ENCODE results near the gene METTL9. TPM values are rescaled to one million over a fixed set of nuclear protein-coding genes. Genes with fewer than 3 reads are reported as not detected.

The METTL9 gene
- total RNA-seq, 6 experiments from 2014 or later = 9.6 to 29.3 (median 15.5) TPM

GRCh38 chr16:21654466-21654865, 55.1 kb downstream of the METTL9 start:
- Histone ChIP-seq H3K27ac (no peak overlapping the region), H3K27me3 (no peaks in the 10 kb centered on the region), H3K4me3 (no peak overlapping the region), H3K4me1 (peaks cover 0 to 7% (median 0%) of the 10 kb centered on the region in 4 donors), H3K36me3 (peaks cover 0 to 9% (median 0%) of the 10 kb centered on the region in 4 donors), H3K9me3 (no peaks in the 10 kb centered on the region)
- intact Hi-C loops (cut with DNase I) = no loop called here
- DNase-seq (no peak), ATAC-seq (no peak)
- no CpG with 5 or more reads among the region's 1 CpG for WGBS (ENCODE audit: insufficient coverage, low coverage, low lambda C conversion rate, missing lambda C conversion rate)
- TF ChIP-seq CTCF (IDR thresholded peaks at IDR 0.05) (no peak), POLR2A (IDR thresholded peaks at IDR 0.05) (no peak)

DNA sequence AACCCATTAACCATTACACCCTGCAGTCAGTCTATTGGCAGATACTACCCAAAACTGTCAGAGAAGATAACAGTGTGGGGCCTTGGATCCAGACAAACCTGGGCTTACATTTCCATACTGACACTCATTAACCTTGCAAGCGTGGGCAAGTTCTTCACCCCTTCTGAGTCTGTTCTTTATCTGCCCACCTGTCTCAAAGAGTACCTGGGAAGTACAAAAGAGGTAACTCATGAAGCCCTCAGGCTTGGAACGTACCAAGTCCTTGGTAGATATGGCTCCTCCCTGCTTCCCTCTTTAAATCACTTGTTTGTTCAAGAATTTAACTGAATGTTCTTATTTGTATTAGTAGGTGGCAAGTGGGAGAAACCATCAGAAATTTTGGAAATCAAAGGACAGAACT, 55.5 kb downstream of the METTL9 start:
- Histone ChIP-seq H3K4me1 (peaks cover 0 to 7% (median 0%) of the 10 kb centered on the region in 4 donors), H3K27ac (no peak overlapping the region), H3K27me3 (no peaks in the 10 kb centered on the region), H3K36me3 (peaks cover 0 to 9% (median 0%) of the 10 kb centered on the region in 4 donors), H3K9me3 (no peaks in the 10 kb centered on the region), H3K4me3 (no peak overlapping the region)
- DNase-seq = no peak
- intact Hi-C loops (cut with DNase I) = no loop called here
- TF ChIP-seq CTCF (IDR thresholded peaks at IDR 0.05) (no peak), POLR2A (IDR thresholded peaks at IDR 0.05) (no peak)
- ATAC-seq = no peak
- 93% methylated on average over 2 of the region's 2 CpGs for WGBS (ENCODE audit: insufficient coverage, low coverage, low lambda C conversion rate, missing lambda C conversion rate)

GRCh38 chr16:21656795-21657768, 57.7 kb downstream of the METTL9 start:
- peak; percentile 65 to 72 (median 68) for ATAC-seq
- no peak overlapping the region for H3K4me3 ChIP-seq
- peaks cover 0 to 9% (median 0%) of the 10 kb centered on the region in 4 donors for H3K36me3 ChIP-seq
- H3K27me3 ChIP-seq = no peaks in the 10 kb centered on the region
- peaks cover 0 to 7% (median 0%) of the 10 kb centered on the region in 4 donors for H3K4me1 ChIP-seq
- peak; percentile 66 to 91 (median 88) for TF ChIP-seq CTCF (IDR thresholded peaks at IDR 0.05)
- no peak for TF ChIP-seq POLR2A (IDR thresholded peaks at IDR 0.05)
- H3K27ac ChIP-seq = no peak overlapping the region
- H3K9me3 ChIP-seq = no peaks in the 10 kb centered on the region
- WGBS (ENCODE audit: insufficient coverage, low coverage, low lambda C conversion rate, missing lambda C conversion rate) = 5% methylated on average over 4 of the region's 4 CpGs
- intact Hi-C loops (cut with DNase I) = no loop called here
- no peak for DNase-seq

DNA sequence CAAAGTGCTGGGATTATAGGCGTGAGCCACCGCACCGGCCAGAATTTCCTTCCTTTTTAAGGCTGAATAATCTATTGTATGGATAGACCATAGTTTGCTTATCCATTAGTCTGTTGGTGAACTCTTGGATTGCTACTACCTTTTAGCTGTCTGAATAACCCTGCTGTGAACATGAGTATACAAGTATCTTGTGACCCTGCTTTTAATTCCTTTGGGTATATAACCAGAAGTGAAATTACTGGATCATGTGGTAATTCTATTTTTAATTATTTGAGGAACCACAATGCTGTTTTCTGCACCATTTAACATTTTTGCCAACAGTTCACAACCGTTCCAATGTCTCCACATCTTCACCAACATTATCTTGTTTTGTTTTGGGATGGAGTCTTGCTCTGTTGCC, 59.7 kb downstream of the METTL9 start:
- H3K27ac ChIP-seq = no peak overlapping the region
- peaks cover 0 to 9% (median 0%) of the 10 kb centered on the region in 4 donors for H3K36me3 ChIP-seq
- H3K4me3 ChIP-seq = no peak overlapping the region
- TF ChIP-seq CTCF (IDR thresholded peaks at IDR 0.05) (no peak), POLR2A (IDR thresholded peaks at IDR 0.05) (no peak)
- 82% methylated on average over 2 of the region's 4 CpGs for WGBS (ENCODE audit: insufficient coverage, low coverage, low lambda C conversion rate, missing lambda C conversion rate)
- intact Hi-C loops (cut with DNase I) = no loop called here
- peak in 3 of 4 donors; percentile 36 to 59 (median 54) for ATAC-seq
- H3K4me1 ChIP-seq = peaks cover 0 to 7% (median 0%) of the 10 kb centered on the region in 4 donors
- no peaks in the 10 kb centered on the region for H3K27me3 ChIP-seq
- DNase-seq = no peak
- H3K9me3 ChIP-seq = no peaks in the 10 kb centered on the region

Data from right lobe of liver (tissue), 6 donors.